GM19043 (cell line): Measurements from ENCODE around the gene GALT.
"Not testable (repeated sequence)": the region's sequence is repeated elsewhere in the genome, so short reads cannot be mapped to it uniquely, and the experiment has no call there.

Source experiments
- ATAC-seq: cut with Tn5 transposase; IDR thresholded peaks from one replicate; pipeline ENCODE4 v1.9.1; 2021; ENCODE audit warnings: low read depth; ENCODE audit not compliant: unreplicated experiment

The GALT gene

GRCh38 chr9:34625186-34625486, 21.3 kb upstream of the GALT start:
- ATAC-seq: no peak

GRCh38 chr9:34627716-34628655, 18.5 kb upstream of the GALT start:
- no peak for ATAC-seq

GRCh38 chr9:34628656-34629490, 17.6 kb upstream of the GALT start, which contains the start of gene ARID3C:
ARID3C (minus strand) TSS chr9:34629066; CDS start chr9:34628014, 1,052 bp downstream.
- no peak for ATAC-seq

GRCh38 chr9:34629491-34629808, 17.0 kb upstream of the GALT start:
- ATAC-seq: no peak

GRCh38 chr9:34630402-34631154, 15.9 kb upstream of the GALT start:
- no peak for ATAC-seq

- ATAC-seq: no peak
These were observed 13.3 kb upstream of the GALT start for GRCh38 chr9:34633166-34633565.

GRCh38 chr9:34633851-34634550, 12.5 kb upstream of the GALT start:
- no peak for ATAC-seq

- ATAC-seq: no peak
These were observed 11.8 kb upstream of the GALT start for GRCh38 chr9:34634551-34635248.

- no peak for ATAC-seq
These were observed 10.9 kb upstream of the GALT start for GRCh38 chr9:34635556-34635955.

- ATAC-seq: no peak
These were observed 9.6 kb upstream of the GALT start for GRCh38 chr9:34636791-34637355.

GRCh38 chr9:34637356-34638137, 8.9 kb upstream of the GALT start, which contains the start of gene SIGMAR1:
SIGMAR1 (minus strand) TSS chr9:34637787; CDS start chr9:34637697, 90 bp downstream.
- peak; percentile 78 for ATAC-seq

- no peak for ATAC-seq
These were observed 8.4 kb upstream of the GALT start for GRCh38 chr9:34638138-34638445.

GRCh38 chr9:34639322-34639721, 7.2 kb upstream of the GALT start:
- ATAC-seq: not testable (repeated sequence)

- no peak for ATAC-seq
These were observed 3.8 kb upstream of the GALT start for GRCh38 chr9:34642679-34643078.

- ATAC-seq: no peak
These were observed 1.6 kb upstream of the GALT start for GRCh38 chr9:34644766-34645314.

GRCh38 chr9:34647084-34647403, 569 bp downstream of the GALT start:
- ATAC-seq: no peak

GRCh38 chr9:34647651-34648050, 1.2 kb downstream of the GALT start:
- ATAC-seq: no peak

GRCh38 chr9:34648673-34649072, 2.2 kb downstream of the GALT start:
- ATAC-seq: no peak

- no peak for ATAC-seq
These were observed 4.3 kb downstream of the GALT start for GRCh38 chr9:34650816-34651215.
